GM21447 (cell line): Measurements from ENCODE around the gene NHS.

Experiments used
- ATAC-seq: cut with Tn5 transposase; IDR thresholded peaks from one replicate; pipeline ENCODE4 v1.9.1; 2021; ENCODE audit not compliant: unreplicated experiment

NHS gene

DNA sequence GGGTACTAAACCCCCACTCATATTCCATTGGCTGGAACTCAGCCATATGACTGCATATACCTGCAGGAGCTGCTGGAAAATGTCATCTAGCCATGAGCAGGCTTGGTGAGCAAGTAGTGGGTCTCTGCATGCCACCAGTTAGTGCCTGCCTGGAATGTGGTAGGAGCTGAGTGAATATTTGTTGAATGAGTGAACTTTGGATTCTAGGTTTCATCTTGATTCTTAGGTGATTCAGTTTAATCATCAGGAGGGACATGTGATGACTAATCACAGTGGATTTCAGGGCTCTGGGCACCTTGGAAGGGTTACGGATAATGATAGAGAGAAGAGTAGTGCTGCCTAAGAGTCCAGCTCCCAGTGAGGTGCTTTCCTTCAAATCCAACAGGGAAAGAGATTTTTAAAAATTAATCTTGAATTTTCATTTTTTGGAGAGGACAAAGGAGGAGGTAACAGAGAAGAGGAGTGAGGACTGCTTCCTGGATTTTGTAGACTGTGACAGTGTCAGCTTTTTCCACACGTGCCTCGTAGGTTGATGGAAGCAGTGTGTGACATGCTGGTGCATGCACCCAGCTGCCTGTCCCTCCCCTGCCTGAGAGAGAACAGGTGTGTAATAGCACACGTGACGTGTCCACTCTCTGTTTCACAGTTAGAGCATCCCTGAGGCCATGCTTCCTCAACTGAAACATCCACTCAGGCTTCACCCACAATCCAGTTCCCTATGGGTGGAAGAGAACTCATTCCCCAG, 30.4 kb downstream of the NHS start:
- ATAC-seq, result no peak

DNA sequence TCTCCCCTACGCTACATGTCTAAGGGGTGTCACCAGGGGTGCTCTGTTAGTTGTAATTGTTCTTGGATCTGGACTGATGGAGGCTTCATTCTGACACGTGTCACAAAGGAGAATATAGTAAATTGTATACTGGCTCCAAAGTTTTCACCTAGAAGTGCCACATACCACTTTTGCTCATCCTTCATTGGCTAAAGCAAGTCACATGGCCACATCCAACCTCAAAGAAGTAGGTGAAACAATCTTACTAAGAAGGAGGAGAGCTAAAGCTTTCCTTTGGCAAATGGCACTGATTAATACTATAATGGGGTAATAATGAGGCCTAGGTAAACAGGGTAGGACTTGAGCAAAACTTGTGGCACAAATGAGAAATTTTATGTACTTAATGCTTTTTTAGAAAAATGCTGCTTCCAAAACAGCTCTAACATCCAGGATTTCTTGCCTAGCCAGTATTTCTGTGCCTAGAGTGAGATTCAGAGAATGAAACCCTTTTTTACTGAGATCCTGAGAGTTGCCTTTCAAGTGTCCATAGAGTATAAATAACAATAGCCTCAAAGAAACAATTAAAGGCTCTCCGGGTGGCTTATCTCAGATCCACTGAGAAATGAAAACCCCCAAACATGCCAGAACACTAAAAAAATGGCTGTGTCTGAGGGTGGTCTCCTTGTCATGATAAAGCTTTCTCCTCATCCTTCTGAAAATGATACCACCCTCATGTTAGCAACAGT, 34.7 kb downstream of the NHS start:
- ATAC-seq, result no peak

DNA sequence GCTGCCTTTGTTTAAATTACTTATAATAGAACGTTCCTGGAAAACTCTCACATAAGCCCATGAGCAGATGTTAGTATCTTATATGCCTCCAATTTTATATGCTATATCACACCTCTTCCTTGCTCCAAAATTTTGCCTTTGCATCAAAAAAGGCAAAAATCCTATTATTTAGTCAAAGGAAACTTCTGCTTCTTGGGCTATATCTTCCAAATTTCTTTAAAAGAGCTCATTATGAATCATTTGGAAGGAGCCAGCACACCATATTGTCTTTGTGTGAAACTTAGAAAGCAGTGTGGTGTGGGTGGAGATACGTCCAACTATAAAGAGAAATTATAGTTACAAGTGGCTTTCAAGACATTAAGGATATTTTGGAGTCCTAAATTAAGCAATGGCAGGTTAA, 35.7 kb downstream of the NHS start:
- no peak for ATAC-seq

DNA sequence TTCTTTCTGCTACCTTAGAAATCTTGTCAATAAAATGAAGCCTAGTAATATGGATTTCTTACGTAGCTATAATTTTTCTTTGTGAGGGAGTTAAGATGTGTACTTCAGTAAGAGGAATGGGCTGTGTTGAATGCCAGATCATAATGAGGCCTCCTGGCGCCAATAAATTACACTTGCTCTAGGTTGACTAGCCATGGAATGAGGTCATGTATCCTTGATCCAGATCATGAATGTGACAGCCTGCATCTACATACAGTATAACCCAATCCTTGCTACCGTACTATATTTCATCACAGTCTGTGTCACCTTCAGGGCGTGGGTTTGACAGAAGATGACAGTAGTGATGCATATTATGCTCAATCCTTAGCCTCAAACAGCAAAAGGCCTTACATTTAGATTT, 36.2 kb downstream of the NHS start:
- ATAC-seq, result no peak

DNA sequence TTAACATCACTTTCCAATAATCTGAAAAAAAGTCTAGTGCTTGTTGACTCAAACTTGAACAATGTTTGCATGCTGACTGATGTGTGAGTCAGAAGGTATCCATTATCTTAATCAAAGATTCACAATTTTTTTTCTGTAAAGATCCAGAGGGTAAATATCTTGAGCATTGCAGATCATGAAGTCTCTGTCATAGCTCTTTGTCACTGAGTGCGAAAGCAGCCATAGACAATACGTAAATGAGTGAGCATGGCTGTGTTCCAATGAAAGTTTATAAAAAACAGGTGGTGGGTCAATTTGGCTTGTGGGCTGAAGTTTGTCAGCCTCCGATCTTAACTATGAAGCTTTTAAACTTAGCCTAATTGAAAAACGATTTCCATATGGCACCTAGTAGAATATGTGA, 37.7 kb downstream of the NHS start:
- no peak for ATAC-seq

DNA sequence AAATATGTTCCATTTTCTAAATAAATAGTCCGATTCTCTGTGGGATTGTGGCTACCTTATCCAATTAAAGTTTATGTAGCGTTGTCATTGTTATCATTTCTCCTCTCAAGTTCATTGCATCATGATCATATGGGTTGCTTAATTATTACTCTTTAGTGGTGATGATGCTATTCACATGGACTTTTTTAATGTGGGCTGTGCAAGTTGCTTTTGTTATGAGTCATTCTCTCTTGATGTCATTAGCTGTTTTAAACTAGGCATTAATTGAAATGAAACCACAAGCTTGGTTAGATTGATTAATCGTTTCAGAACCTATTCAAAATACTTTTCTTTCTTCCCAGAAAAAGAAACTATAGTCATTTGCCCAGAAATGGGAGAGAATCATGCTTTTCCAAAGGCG, 38.2 kb downstream of the NHS start:
- no peak for ATAC-seq

DNA sequence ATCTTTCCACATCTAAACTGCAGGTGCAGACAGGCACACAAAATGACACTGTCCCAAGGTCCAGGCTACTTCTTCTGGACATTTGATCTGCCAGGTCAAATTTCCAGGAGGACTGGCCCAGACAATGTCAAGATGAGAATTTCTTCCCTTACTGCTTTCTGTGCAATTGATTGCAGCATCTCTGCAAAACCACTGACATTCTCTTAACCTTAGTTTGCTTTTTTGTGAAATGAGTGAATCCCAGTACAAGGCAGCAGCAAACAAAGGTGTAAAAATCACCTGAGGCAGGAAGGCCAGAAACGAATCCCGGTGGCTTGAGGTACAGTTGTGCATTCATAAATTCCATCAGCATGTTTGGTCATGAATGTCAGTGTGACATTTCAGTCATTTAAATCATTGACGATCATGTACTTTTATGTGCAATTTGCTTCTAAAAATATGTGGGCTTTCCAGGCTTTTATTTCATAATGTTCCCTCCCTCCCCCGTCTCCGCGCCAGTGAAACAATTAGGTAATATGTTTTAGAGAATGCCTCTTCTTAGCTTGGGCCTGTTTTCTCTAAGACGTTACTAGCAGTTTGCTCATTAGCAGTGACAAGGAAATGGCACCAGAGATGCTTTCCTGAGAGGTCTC, 39.1 kb downstream of the NHS start:
- ATAC-seq, result no peak

DNA sequence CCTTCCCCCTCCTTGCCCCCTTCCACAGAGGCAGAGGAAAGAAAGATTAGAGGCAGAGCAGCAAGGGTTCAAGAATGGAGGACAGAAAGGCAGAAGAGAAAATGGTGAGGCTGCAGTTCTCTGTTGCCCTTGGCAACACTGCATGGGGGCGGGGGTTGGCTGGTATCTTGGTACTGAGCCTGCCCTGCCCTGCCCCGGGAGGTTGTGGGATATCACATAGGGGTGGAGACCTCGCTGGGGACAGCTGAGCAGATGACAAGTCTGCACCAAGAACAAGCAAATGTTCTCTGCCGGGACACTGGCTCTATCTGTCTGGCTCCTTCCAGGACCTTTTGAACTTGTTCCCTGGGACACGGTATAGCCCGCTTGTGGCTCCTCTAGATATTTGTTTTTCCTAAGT, 39.8 kb downstream of the NHS start:
- no peak for ATAC-seq

DNA sequence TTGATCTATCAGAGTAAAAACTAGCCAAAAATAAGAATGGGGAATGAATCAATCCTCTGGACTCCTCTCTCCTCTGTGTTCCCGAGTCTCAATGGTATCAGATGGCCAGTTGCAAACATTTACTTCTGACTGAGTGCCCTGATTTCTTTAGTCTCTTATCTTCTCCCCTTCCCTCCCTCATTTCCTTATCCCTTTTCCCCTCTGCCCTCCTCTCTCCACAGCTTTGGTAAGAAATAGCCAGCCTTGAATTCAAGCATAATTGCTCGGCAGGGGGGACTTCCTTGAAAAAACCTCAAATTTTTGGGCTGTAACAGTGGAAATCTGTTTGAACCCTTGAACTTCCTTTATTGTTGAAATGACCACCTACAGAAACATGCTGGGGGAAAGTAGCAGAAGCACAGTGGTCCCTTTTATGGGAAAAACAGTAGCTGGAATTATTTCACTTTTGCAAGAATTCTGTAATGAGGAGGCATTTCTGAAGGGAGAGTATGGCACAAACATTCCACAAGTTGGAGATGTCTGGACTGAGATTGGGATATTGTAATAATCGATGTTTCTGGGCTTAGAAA, 40.3 kb downstream of the NHS start:
- no peak for ATAC-seq

DNA sequence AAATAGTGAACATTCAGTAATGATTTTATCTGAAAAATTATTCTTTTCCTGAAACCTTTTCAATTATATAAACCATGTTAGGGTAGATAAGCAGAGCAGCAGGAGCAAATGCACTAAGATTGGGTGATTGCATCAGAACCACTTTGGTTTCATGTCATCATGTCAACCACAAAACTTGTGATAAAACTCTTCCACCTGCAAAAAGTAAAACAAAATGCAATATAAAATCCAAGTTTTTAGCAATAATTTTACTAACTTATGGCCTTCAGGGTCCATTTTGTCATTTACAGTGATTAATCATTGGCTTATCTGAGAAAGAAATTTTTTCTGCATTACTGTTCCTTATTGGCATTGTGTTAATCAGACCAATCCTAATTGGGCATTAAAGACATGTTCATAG, 42.4 kb downstream of the NHS start:
- ATAC-seq, result no peak

DNA sequence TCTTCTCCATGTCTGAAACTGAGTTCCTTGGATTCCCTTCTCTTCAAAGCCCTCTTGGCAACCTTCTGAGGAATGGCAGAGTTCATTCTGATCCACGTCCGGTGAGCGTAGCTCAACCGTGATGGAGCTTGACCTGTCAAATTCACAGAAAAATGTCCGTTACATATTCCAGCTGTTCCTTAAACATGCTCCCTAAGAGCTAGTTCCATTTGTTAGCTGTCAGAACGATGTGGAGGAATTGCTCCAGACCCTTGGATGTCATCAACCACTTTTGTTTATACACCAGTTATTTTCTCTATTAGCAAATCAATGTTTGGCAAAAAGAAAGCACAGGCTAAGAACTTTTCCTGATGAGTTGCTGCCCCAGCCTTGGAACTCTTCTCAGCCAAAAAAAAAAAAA, 50.1 kb downstream of the NHS start:
- ATAC-seq, result no peak

DNA sequence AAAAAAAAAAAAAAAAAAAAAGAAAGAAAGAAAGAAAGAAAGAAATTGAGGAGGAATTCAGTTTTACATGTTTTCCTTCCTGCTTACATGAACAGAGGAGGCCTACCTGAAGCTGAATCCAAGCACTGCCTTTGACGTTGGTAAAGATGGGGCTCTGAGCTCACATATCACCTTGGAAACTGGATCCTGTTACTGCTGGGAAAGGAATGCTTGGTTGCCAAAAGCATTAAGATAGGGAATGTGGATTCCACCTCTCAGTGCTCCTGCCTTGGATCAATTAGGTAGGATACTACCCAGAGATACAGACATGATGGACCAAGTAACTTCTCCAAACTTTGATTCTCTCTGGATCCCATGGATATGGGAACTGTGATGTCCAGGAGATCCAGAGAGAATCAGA, 50.6 kb downstream of the NHS start:
- no peak for ATAC-seq

DNA sequence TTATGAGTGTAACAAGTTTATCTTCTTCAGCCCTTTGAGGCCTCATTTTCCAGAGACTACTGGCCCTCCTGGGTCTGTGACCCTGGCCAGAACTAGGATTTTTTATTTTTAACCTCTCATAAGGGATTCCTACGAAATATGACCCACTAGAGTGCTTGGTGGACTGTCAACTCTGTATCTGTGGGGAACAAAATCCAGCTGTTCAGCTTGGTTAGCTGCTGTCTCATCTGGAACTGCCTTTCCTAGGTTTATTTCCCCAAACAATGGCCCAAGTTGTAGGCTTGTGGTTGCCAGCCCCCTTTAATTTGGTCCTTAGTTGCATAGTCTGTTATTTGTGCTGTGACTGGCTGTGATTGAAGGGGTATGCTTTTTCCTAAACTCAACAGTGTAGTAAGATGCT, 56.2 kb downstream of the NHS start:
- no peak for ATAC-seq

DNA sequence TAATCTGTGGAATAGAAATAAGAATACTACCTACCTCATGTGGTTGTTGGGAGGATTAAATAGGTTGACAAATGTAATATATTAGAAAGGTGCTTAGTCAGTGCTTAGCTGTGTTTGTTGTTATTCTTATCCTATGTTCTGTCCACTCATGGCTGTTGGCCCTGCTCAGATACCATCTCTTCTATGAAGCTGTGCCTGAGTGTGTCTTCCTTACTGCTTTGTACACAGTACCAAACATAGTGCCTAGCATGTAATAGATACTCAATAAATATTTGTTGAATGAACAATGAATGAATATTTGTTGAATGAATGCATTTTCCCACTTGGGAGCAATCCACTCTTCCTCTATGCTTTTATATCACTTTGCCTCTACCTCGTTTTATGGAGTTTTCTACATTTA, 57.2 kb downstream of the NHS start:
- no peak for ATAC-seq

DNA sequence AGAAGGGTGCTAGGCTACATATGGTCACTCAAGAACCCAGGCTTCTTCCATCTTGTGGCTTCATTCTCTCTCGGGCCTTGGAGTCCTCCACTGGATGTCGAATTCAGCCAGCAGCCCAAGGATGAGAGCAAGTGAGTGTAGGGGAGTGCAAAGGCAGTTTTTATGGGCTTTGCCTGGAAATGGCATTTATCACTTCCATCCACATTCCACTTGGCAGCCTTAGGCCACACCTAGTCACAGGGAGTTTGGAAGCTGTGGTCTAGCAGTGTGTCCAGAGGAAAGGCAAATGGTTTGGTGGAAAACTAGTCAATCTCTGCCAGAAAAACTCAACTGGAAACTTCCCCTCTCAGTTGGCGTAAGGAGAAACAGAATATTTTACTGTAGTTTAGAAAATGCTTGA, 59.0 kb downstream of the NHS start:
- no peak for ATAC-seq

DNA sequence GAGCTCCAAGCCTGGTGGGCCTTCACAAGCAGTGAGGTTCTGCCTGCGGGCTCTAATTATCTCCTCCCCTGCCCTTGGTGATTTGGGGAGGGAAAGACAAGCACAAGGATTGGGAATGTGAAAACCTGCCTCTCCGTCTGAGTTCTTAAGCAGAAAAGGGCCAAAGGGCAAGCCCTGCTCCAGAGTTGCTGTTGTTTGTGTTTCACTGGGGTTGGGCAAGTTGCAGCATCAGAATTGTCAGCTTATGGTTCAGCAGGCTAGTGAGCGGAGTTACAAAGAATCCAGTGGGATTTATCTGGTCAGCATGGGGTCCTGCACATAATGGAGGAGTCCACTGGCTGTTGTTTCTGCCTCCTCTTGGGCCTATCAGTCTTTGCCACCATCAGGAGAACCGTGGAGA, 60.5 kb downstream of the NHS start:
- ATAC-seq, result no peak

DNA sequence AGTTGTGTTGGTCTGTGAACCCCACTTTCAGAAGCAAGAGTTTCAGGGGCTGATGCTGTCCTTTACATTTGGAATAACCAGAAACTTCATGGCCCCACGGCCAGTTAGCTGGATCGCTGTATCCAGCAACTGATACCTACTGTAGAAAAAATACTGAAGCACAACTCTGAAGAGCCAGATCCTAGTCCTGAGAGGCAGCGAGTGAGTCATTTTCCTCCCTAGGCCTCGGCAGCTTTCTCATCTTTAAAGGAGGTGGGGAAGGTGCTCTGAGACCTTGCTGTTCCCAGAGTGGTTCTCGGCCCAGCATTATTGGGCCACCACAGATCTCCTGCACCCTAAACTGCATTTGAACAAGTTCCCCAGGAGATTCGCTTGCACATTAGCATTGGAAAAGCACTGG, 63.2 kb downstream of the NHS start:
- ATAC-seq, result no peak

DNA sequence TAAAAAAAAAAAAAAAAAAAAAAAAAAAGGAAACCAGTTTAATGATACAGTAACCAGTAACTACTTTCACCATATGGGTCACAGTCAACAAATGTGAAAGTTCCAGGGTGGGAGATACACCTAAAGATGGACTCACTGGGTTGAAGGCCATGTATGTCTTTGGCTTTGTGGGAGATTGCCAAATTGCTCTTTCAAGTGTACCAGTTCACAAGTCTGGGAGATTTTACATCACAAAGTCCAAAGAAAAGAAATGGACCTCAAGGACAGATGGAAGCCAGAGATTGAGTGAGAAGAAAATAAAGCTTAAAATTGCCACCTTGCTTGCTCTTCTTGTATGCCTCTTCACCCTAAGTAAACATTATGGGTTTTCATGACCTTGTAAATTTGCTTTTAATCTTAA, 65.3 kb downstream of the NHS start:
- ATAC-seq, result no peak

DNA sequence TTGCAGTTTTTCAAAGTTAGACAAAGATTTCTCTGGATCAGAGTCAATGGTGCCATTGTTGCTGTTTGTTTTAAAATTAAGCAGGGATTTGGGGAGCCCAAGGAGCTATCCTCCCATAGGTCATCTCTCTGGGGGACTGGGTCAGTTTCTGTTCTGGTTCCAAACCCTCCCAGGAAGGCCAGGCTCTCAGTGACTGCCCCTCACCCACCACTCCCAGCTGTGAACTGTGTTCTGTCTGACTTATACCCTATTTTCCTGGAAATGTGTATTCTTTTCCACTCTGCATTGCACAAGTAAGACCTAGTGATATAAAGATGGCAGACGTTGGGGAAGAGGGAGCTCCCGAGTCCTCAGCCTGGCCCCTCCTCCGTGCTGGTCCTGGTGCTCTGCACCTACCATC, 65.8 kb downstream of the NHS start:
- ATAC-seq, result no peak

DNA sequence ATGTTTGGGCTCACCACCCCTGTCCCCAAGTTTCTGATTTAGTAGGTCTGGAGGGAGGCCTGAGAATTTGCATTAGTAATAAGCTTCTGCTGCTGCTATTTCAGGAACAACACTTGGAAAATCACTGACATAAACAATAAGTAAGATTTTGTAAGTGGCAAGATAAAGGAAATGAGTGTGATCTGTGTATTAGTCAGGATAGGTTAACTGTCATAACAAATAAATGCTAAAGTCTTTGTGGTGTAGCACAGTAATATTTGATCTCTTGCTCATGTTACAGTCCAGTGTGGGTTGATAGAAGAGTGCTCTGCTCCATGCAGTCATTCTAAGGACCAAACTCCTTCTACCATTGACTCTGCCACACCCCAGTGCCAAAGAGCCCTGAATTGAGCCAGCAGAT, 67.0 kb downstream of the NHS start:
- no peak for ATAC-seq

DNA sequence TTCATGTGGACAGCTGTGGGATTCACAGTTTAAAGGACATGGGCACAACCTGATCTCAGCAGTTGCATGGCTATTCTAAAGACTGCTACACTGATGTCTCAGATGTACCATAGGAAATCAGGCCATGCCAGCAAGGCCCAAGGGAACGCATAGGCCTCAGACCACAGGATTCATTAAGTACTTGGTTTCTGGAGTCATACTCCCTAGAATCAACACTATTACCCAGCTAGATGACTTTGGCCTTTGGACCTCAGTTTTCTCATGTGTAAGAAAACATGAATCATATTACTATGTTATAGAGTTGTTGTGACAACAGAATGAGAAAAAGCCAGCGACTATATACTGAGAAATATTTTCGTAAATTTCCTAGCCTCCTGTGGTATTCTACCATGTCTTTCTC, 67.9 kb downstream of the NHS start:
- no peak for ATAC-seq

DNA sequence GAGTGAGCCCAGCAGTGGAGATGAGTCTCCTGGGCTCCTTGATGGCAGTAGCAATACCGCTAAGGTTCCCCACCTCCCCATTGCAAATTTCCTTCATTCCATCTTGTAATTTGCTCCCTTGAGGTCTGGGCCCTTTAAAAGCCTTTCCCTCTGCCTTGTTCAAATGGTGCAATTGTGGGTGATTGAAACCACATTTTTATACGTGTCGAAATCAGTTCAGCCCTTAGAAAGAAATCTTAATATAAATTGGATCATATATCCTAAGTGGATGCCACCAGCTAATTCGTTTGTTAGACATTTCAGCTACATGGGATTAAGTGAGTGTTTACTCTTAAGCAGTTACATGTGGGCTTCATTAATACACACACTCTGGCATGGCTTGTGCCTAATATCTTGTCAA, 68.6 kb downstream of the NHS start:
- ATAC-seq, result no peak
